WTC11 (cell line): ENCODE data around the gene SLC22A4. TPM values are rescaled to one million over a fixed set of nuclear protein-coding genes. Genes with fewer than 3 reads are reported as not detected.

ENCODE experiments used
- ATAC-seq: fragments of 200-7000 bp; cut with Tn5 transposase; 2 replicates; pipeline ENCODE4 v1.10.0; 2021; ENCODE audit warnings: mild to moderate bottlenecking, moderate library complexity
- CTCF ChIA-PET: fragments of 300-600 bp; sonication (Branson Sonifier 250); formaldehyde crosslinking; loops from one replicate; lab custom pipeline; 2021; ENCODE audit warnings: antibody characterized with exemption; lab: Charles Lee
- POLR2A ChIA-PET: fragments of 350-600 bp; sonication (Branson Sonifier 250); formaldehyde crosslinking; loops from one replicate; lab custom pipeline; 2021; ENCODE audit warnings: antibody characterized with exemption; lab: Charles Lee
- DNase-seq: peaks from one replicate; pipeline ENCODE4 v3.0.0; 2021; ENCODE audit warnings: low spot score
- H3K27ac Mint-ChIP-seq: 2 replicates; pipeline ENCODE4 v1.8.0; 2021; ENCODE audit warnings: mixed read lengths
- H3K27me3 Mint-ChIP-seq: 2 replicates; pipeline ENCODE4 v1.8.0; 2021; ENCODE audit warnings: low read depth, mild to moderate bottlenecking, moderate library complexity, mixed read lengths
- H3K36me3 Mint-ChIP-seq: 2 replicates; pipeline ENCODE4 v1.8.0; 2021; ENCODE audit warnings: mixed read lengths
- H3K4me1 Mint-ChIP-seq: 2 replicates; pipeline ENCODE4 v1.8.0; 2022; ENCODE audit warnings: mixed read lengths
- H3K4me3 Mint-ChIP-seq: 2 replicates; pipeline ENCODE4 v1.8.0; 2021; ENCODE audit warnings: mild to moderate bottlenecking, moderate library complexity, mixed read lengths
- H3K9me3 Mint-ChIP-seq: 2 replicates; pipeline ENCODE4 v1.8.0; 2021; ENCODE audit warnings: mixed read lengths
- ELF4 ChIP-seq: sonication (generic); formaldehyde crosslinking; IDR thresholded peaks from 2 replicates; pipeline ENCODE4 v1.8.1; 2022; ENCODE audit warnings: low read depth, mild to moderate bottlenecking, moderate library complexity, missing genetic modification reagents
- EMX1 ChIP-seq: fragments of 250-450 bp; sonication (Bioruptor Pico); IDR thresholded peaks from 2 replicates; pipeline ENCODE4 v1.8.0; 2021; ENCODE audit warnings: mild to moderate bottlenecking
- ETV6 ChIP-seq: sonication (generic); formaldehyde crosslinking; IDR thresholded peaks from 2 replicates; pipeline ENCODE4 v1.8.1; 2022; ENCODE audit warnings: mild to moderate bottlenecking, missing genetic modification reagents
- FOXP4 ChIP-seq: sonication (generic); formaldehyde crosslinking; IDR thresholded peaks from 2 replicates; pipeline ENCODE4 v1.8.0; 2022; ENCODE audit warnings: mild to moderate bottlenecking, missing genetic modification reagents
- HMGA2 ChIP-seq: fragments of 250-450 bp; sonication (Bioruptor Pico); IDR thresholded peaks from 2 replicates; pipeline ENCODE4 v1.4.0; 2021; ENCODE audit warnings: mild to moderate bottlenecking, moderate library complexity
- JUN ChIP-seq: sonication (generic); formaldehyde crosslinking; IDR thresholded peaks from 2 replicates; pipeline ENCODE4 v1.8.0; 2023; ENCODE audit warnings: mild to moderate bottlenecking, missing genetic modification reagents
- NR1H2 ChIP-seq: sonication (generic); formaldehyde crosslinking; IDR thresholded peaks from 2 replicates; pipeline ENCODE4 v1.9.0; 2021; ENCODE audit warnings: mild to moderate bottlenecking, moderate library complexity, missing genetic modification reagents
- NR2C2 ChIP-seq: sonication (generic); formaldehyde crosslinking; IDR thresholded peaks from 2 replicates; pipeline ENCODE4 v1.8.0; 2022; ENCODE audit warnings: mild to moderate bottlenecking, missing genetic modification reagents
- RORB ChIP-seq: fragments of 250-450 bp; sonication (Bioruptor Pico); IDR thresholded peaks from 2 replicates; pipeline ENCODE4 v1.9.0; 2021; ENCODE audit warnings: mild to moderate bottlenecking
- TEAD1 ChIP-seq: sonication (generic); formaldehyde crosslinking; IDR thresholded peaks from 2 replicates; pipeline ENCODE4 v1.8.0; 2022; ENCODE audit warnings: mild to moderate bottlenecking, missing genetic modification reagents
- ZNF121 ChIP-seq: sonication (generic); formaldehyde crosslinking; IDR thresholded peaks from 2 replicates; pipeline ENCODE4 v1.8.0; 2023; ENCODE audit warnings: missing genetic modification reagents
- ZNF138 ChIP-seq: sonication (generic); formaldehyde crosslinking; conservative IDR thresholded peaks from 2 replicates; pipeline ENCODE4 v1.8.1; 2022; ENCODE audit warnings: mild to moderate bottlenecking, moderate library complexity, missing genetic modification reagents
- ZNF317 ChIP-seq: sonication (generic); formaldehyde crosslinking; IDR thresholded peaks from 2 replicates; pipeline ENCODE4 v1.8.1; 2023; ENCODE audit warnings: low read depth, mild to moderate bottlenecking, moderate library complexity, missing genetic modification reagents, borderline replicate concordance
- ZNF425 ChIP-seq: fragments of 250-450 bp; sonication (Bioruptor Pico); conservative IDR thresholded peaks from 2 replicates; pipeline ENCODE4 v1.9.0; 2021; ENCODE audit warnings: mild to moderate bottlenecking
- ZNF671 ChIP-seq: fragments of 250-450 bp; sonication (Bioruptor Pico); IDR thresholded peaks from 2 replicates; pipeline ENCODE4 v1.8.0; 2021; ENCODE audit warnings: mild to moderate bottlenecking
- ZSCAN18 ChIP-seq: fragments of 250-450 bp; sonication (Bioruptor Pico); IDR thresholded peaks from 2 replicates; pipeline ENCODE4 v2.1.2; 2022; ENCODE audit warnings: mild to moderate bottlenecking, moderate library complexity
- total RNA-seq: library from RNA; stranded (reverse); gene quantifications from 3 replicates; pipeline ENCODE4 v1.2.3, GENCODE V29; 2021
- TF ChIP-seq, protein P1 (sequence below): fragments of 200-600 bp; IDR thresholded peaks from 2 replicates; pipeline ENCODE4 v1.8.0; 2022; ENCODE audit warnings: antibody characterized with exemption

Gene SLC22A4
- total RNA-seq, 1 experiment from 2014 or later = 0.35 TPM

DNA sequence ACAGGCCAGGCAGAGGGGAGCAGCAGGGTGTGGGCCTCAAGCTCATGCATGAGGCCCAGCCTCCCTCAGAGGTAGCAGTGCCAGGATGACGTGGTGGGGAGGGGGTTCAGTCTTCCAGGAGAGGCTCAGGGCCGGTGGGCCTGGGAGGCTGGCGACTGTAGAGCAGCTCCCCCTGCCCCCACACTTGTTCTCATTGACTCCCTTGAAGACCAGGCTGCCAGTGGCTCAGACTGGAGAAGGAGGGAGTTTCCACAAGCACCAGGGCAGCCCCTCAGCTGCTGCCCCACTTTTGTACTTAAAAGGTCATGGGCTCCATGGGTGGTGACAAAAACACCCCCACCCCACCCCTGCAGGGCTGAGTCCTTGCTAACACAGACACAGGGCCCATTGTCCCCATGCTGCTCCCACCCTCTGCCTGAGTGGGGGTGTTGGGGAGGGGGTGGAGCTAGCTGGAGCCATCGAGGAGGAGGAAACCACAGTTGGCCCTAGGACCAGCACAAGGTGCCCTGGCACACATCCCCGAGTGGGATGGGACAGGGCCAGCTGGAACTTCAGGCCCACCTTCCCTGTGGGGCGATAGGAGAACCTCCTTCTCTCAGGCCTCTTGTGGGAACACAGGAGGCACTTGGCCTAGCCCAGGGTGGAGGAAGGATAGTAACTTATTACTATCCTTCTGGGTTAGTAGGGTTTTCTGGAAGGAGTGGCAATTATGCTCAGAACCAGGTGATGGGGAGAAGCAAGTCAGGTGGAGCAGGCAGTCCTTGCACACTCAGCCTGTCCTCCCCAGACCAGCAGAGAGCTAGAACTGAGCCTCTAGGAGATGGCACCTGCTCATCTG lies 26.0 kb upstream of the SLC22A4 start:
- no peak for ATAC-seq
- no peak for DNase-seq
- Mint-ChIP-seq H3K4me1 (peaks cover 7% of the 10 kb centered on the region), H3K27me3 (no peaks in the 10 kb centered on the region), H3K4me3 (no peak overlapping the region), H3K27ac (no peak overlapping the region; the same call in 1 of the 2 replicates), H3K9me3 (no peaks in the 10 kb centered on the region), H3K36me3 (no peaks in the 10 kb centered on the region)
- ChIA-PET CTCF (interaction anchor here (1.2 to 2.0 kb wide), 2 partner anchors 10 to 30 kb away, joined by 3 to 6 read pairs; no protein-coding TSS in a partner anchor), POLR2A (no interaction called here)
- TF ChIP-seq HMGA2 (CRISPR knock-in tag) = no peak
- TF ChIP-seq ZSCAN18 (CRISPR knock-in tag) = no peak
- TF ChIP-seq ETV6 = no peak
- TF ChIP-seq, protein P1, sequence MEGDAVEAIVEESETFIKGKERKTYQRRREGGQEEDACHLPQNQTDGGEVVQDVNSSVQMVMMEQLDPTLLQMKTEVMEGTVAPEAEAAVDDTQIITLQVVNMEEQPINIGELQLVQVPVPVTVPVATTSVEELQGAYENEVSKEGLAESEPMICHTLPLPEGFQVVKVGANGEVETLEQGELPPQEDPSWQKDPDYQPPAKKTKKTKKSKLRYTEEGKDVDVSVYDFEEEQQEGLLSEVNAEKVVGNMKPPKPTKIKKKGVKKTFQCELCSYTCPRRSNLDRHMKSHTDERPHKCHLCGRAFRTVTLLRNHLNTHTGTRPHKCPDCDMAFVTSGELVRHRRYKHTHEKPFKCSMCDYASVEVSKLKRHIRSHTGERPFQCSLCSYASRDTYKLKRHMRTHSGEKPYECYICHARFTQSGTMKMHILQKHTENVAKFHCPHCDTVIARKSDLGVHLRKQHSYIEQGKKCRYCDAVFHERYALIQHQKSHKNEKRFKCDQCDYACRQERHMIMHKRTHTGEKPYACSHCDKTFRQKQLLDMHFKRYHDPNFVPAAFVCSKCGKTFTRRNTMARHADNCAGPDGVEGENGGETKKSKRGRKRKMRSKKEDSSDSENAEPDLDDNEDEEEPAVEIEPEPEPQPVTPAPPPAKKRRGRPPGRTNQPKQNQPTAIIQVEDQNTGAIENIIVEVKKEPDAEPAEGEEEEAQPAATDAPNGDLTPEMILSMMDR = no peak
- TF ChIP-seq NR2C2 = no peak
- no peak for TF ChIP-seq ZNF121 (CRISPR knock-in tag)

DNA sequence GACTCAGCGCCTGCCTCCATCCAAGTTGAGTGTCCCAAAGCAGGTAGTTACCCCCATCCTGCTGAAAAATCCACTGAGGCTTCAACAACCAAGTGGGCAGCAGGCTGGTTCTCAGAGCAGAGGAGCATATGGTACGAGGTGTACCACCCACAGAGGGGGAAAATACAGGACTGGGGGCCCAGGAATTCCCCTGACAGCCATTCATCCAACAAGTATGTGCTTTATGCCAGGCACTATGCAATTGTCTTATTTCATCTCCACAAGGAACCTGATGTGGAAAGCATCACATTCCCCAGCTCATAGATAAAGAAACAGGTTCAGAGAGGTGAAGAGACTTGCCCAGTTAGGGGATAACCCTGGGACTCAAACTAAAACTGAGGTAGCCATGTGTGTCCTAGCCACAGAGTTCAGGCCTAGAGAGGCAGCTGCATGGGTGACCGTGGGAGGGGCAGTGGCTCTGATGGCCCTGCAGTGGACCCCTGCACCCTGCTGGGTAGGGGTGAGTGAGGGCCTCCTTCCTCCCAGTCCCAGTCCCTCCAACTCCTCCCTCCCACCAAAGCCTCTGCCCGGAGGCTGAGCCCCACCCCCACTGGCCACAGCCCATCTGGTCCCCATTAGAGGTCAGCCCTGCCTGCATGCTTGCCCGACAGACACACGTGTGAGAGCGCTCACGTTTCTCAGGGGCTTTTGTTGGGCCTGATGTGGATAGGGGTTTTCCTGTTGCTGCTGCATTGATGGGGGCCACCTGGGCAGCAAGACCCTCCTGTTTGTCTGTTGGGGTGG lies 25.2 kb upstream of the SLC22A4 start:
- H3K4me3 Mint-ChIP-seq = no peak overlapping the region
- peaks cover 11% of the 10 kb centered on the region for H3K4me1 Mint-ChIP-seq
- H3K9me3 Mint-ChIP-seq = no peaks in the 10 kb centered on the region
- ChIA-PET POLR2A (no interaction called here), CTCF (interaction anchor here (1.2 to 2.0 kb wide), 3 partner anchors 10 to 31 kb away, joined by 3 to 6 read pairs (median 3); partner anchors contain the start of gene SLC22A4)
- no peaks in the 10 kb centered on the region for H3K36me3 Mint-ChIP-seq
- ATAC-seq = no peak
- DNase-seq = no peak
- no peaks in the 10 kb centered on the region for H3K27me3 Mint-ChIP-seq
- H3K27ac Mint-ChIP-seq = no peak overlapping the region
- TF ChIP-seq ZNF138 (CRISPR knock-in tag) (no peak), HMGA2 (CRISPR knock-in tag) (no peak), ZNF425 (no peak), FOXP4 (no peak), TEAD1 (CRISPR knock-in tag) (no peak), NR1H2 (CRISPR knock-in tag) (no peak), RORB (CRISPR knock-in tag) (no peak), ELF4 (CRISPR knock-in tag) (no peak), ZNF317 (CRISPR knock-in tag) (no peak), JUN (CRISPR knock-in tag) (no peak), EMX1 (CRISPR knock-in tag) (no peak), ZNF121 (CRISPR knock-in tag) (no peak), ZNF671 (CRISPR knock-in tag) (no peak)
- TF ChIP-seq, all 79 proteins: peak for 0
